HEK293T (cell line): ENCODE results near the gene FOXO1.

Experiments used
- BHLHE40 ChIP-seq: fragments of 450-650 bp; IDR thresholded peaks from 2 replicates; pipeline ENCODE4 v1.6.1; 2016; ENCODE audit warnings: mild to moderate bottlenecking, moderate library complexity, borderline replicate concordance
- FOXA1 ChIP-seq: fragments of 450-650 bp; IDR thresholded peaks from 2 replicates; pipeline ENCODE4 v1.6.1; 2016; ENCODE audit warnings: mild to moderate bottlenecking
- SP1 ChIP-seq: fragments of 450-650 bp; IDR thresholded peaks from 2 replicates; pipeline ENCODE4 v1.6.1; 2017
- SUZ12 ChIP-seq: fragments of 450-650 bp; IDR thresholded peaks from 2 replicates; pipeline ENCODE4 v1.6.1; 2016; ENCODE audit warnings: mild to moderate bottlenecking
- ZNF384 ChIP-seq: fragments of 450-650 bp; IDR thresholded peaks from 2 replicates; pipeline ENCODE4 v1.6.1; 2016

GRCh38 chr13:40668335-40668734 is 1.9 kb upstream of the FOXO1 start:
- no peak for TF ChIP-seq SUZ12
- no peak for TF ChIP-seq BHLHE40
- no peak for TF ChIP-seq FOXA1
- no peak for TF ChIP-seq ZNF384
- no peak for TF ChIP-seq SP1
